Spleen (tissue), 7 donors: ENCODE results near the gene TGFA.

Experiments
- CTCF ChIP-seq, 11 experiments: fragments of 200-600 bp in 7 of 11; fragments of 450-650 bp in 4 of 11; sonication (generic) in 4 of 11; IDR thresholded peaks in 8 of 11; conservative IDR thresholded peaks in 3 of 11; 1 replicate in 7 of 11; 2 replicates in 4 of 11; pipeline versions ENCODE4 v1.4.0 to v1.8.0; 2016 to 2021; ENCODE audit warnings: antibody characterized with exemption in 11 of 11, inconsistent platforms in 4 of 11, mild to moderate bottlenecking in 1 of 11
- POLR2A ChIP-seq, 3 donors: fragments of 450-650 bp; IDR thresholded peaks; one replicate each; pipeline ENCODE4 v1.5.1; 2017; ENCODE audit warnings: antibody characterized with exemption in 3 of 3, mild to moderate bottlenecking in 1 of 3
- POLR2AphosphoS5 ChIP-seq, 3 donors: sonication (generic); formaldehyde crosslinking; IDR thresholded peaks; one replicate each; pipeline ENCODE4 v1.5.1; 2017; ENCODE audit warnings: antibody characterized with exemption in 3 of 3
- donor health status: DM: no; HTN: no; CAD: no; lungs with moderate emphysema.
- donor health status: DM: no; HTN: no; CAD: no.
- donor health status: DM: no; HTN: no; CAD: no.

- TF ChIP-seq CTCF (IDR thresholded peaks at IDR 0.05 in 8 of 11, conservative IDR thresholded peaks at IDR 0.05 in 3 of 11): no peak
- TF ChIP-seq POLR2AphosphoS5 (IDR thresholded peaks at IDR 0.05): no peak
- TF ChIP-seq POLR2A (IDR thresholded peaks at IDR 0.05): no peak
Observed at GRCh38 chr2:70440621-70441020, 113.0 kb downstream of the TGFA start.
